ENCODE measurements around the gene ACACB. TPM values are rescaled to one million over a fixed set of nuclear protein-coding genes. Genes with fewer than 3 reads are reported as not detected.

Gene ACACB
- total and polyA plus RNA-seq, 4 experiments from 2014 or later = 0.83 to 47.1 (median 24.4) TPM

DNA sequence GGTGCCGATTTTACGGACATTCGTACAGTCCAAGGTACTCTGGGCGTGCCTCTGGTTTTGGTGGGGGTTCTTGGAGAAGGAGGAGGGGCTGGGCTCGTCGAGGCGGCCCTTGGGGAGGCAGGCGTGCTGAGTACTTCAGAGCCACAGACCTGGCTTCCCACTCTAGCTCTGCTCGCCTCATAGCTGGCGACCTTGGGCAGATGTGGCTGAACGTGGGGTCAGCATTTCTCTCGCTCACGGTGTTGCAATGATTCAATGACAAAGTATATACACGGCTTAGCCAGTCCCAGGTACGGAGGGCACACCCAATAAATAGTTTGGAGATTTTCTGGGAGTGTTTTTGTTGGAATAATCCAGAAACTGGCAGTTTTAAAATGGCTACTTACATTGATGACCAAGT lies 117.6 kb downstream of the ACACB start:
- Histone ChIP-seq H3K4me1 (ENCODE audit: insufficient read depth, low read length) (no peaks in the 10 kb centered on the region), H3K27ac (ENCODE audit: low read depth, low read length) (no peak overlapping the region), H3K9me3 (ENCODE audit: control insufficient read depth in 1 of 2, low read length in 2 of 2) (no peaks in the 10 kb centered on the region), H3K4me3 (ENCODE audit: low read length in 2 of 2) (no peak overlapping the region), H3K27me3 (ENCODE audit: insufficient read depth, low read length) (no peaks in the 10 kb centered on the region), H3K36me3 (ENCODE audit: insufficient read depth, low read length) (no peaks in the 10 kb centered on the region)
- ChIA-PET CTCF (ENCODE audit: partially characterized antibody) (no interaction called here), POLR2A (ENCODE audit: partially characterized antibody) (no interaction called here)
- DNase-seq = no peak
- Mint-ChIP-seq H3K4me3 (no peak overlapping the region), H3K4me1 (no peaks in the 10 kb centered on the region), H3K27me3 (no peaks in the 10 kb centered on the region), H3K9me3 (no peaks in the 10 kb centered on the region), H3K36me3 (peaks cover 30 to 40% of the 10 kb centered on the region in 2 donors), H3K27ac (no peak overlapping the region)
- intact Hi-C loops (cut with micrococcal nuclease) = no loop called here

- Mint-ChIP-seq H3K36me3 (peaks cover 34 to 41% of the 10 kb centered on the region in 2 donors), H3K27ac (peak overlapping the region in 1 of 7 donors; percentile 57), H3K4me3 (no peak overlapping the region), H3K4me1 (no peaks in the 10 kb centered on the region), H3K9me3 (no peaks in the 10 kb centered on the region), H3K27me3 (no peaks in the 10 kb centered on the region)
- H3K4me1 ChIP-seq (ENCODE audit: insufficient read depth, low read length) = no peaks in the 10 kb centered on the region
- no peak overlapping the region for H3K4me3 ChIP-seq (ENCODE audit: low read length in 2 of 2)
- no peaks in the 10 kb centered on the region for H3K9me3 ChIP-seq (ENCODE audit: control insufficient read depth in 1 of 2, low read length in 2 of 2)
- no peak overlapping the region for H3K27ac ChIP-seq (ENCODE audit: low read depth, low read length)
- peaks cover 5% of the 10 kb centered on the region for H3K36me3 ChIP-seq (ENCODE audit: insufficient read depth, low read length)
- no peak for DNase-seq
- H3K27me3 ChIP-seq (ENCODE audit: insufficient read depth, low read length) = no peaks in the 10 kb centered on the region
- ChIA-PET POLR2A (ENCODE audit: partially characterized antibody) (no interaction called here), CTCF (ENCODE audit: partially characterized antibody) (interaction anchor here (0.9 kb wide), 1 partner anchor 192 kb away, joined by 3 read pairs; no protein-coding TSS in a partner anchor)
- intact Hi-C loops (cut with micrococcal nuclease) = no loop called here
Measured at GRCh38 chr12:109236257-109236656, 119.9 kb downstream of the ACACB start.

GRCh38 chr12:109239179-109239578 lies 122.8 kb downstream of the ACACB start:
- intact Hi-C loops (cut with micrococcal nuclease) = no loop called here
- no peak for DNase-seq
- H3K4me3 ChIP-seq (ENCODE audit: low read length in 2 of 2) = no peak overlapping the region
- no peak overlapping the region for H3K27ac ChIP-seq (ENCODE audit: low read depth, low read length)
- no peaks in the 10 kb centered on the region for H3K9me3 Mint-ChIP-seq
- H3K4me1 ChIP-seq (ENCODE audit: insufficient read depth, low read length) = no peaks in the 10 kb centered on the region
- no peaks in the 10 kb centered on the region for H3K27me3 Mint-ChIP-seq
- peak overlapping the region in 1 of 7 donors; percentile 72 for H3K27ac Mint-ChIP-seq
- H3K4me3 Mint-ChIP-seq = no peak overlapping the region
- no peaks in the 10 kb centered on the region for H3K4me1 Mint-ChIP-seq
- H3K27me3 ChIP-seq (ENCODE audit: insufficient read depth, low read length) = no peaks in the 10 kb centered on the region
- ChIA-PET POLR2A (ENCODE audit: partially characterized antibody) (no interaction called here), CTCF (ENCODE audit: partially characterized antibody) (no interaction called here)
- H3K36me3 Mint-ChIP-seq = peaks cover 32 to 61% of the 10 kb centered on the region in 2 donors
- H3K9me3 ChIP-seq (ENCODE audit: control insufficient read depth in 1 of 2, low read length in 2 of 2) = no peaks in the 10 kb centered on the region
- H3K36me3 ChIP-seq (ENCODE audit: insufficient read depth, low read length) = peaks cover 5% of the 10 kb centered on the region

DNA sequence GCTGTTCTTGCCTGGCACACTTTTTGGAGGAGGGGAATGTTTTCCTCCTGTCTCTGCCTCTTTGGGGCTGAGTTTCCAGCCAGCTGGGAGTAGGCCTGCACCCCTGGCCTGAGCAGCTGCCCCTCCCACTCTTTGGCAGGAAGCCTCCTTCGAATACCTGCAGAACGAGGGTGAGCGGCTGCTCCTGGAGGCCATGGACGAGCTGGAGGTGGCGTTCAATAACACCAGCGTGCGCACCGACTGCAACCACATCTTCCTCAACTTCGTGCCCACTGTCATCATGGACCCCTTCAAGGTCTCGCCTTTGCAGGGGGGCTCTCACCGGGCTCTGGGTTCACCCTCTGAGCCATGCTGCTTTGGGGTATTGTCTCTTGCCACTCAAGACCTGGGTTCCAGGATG lies 123.3 kb downstream of the ACACB start:
- ChIA-PET CTCF (ENCODE audit: partially characterized antibody) (no interaction called here), POLR2A (ENCODE audit: partially characterized antibody) (no interaction called here)
- Mint-ChIP-seq H3K4me1 (no peaks in the 10 kb centered on the region), H3K4me3 (no peak overlapping the region), H3K27ac (no peak overlapping the region), H3K9me3 (no peaks in the 10 kb centered on the region), H3K36me3 (peaks cover 32 to 63% of the 10 kb centered on the region in 2 donors), H3K27me3 (no peaks in the 10 kb centered on the region)
- H3K27me3 ChIP-seq (ENCODE audit: insufficient read depth, low read length) = no peaks in the 10 kb centered on the region
- no peak overlapping the region for H3K4me3 ChIP-seq (ENCODE audit: low read length in 2 of 2)
- no peak overlapping the region for H3K27ac ChIP-seq (ENCODE audit: low read depth, low read length)
- no peak for DNase-seq
- intact Hi-C loops (cut with micrococcal nuclease) = no loop called here
- H3K4me1 ChIP-seq (ENCODE audit: insufficient read depth, low read length) = no peaks in the 10 kb centered on the region
- peaks cover 5% of the 10 kb centered on the region for H3K36me3 ChIP-seq (ENCODE audit: insufficient read depth, low read length)
- no peaks in the 10 kb centered on the region for H3K9me3 ChIP-seq (ENCODE audit: control insufficient read depth in 1 of 2, low read length in 2 of 2)

GRCh38 chr12:109240365-109240764 lies 124.0 kb downstream of the ACACB start:
- Histone ChIP-seq H3K9me3 (ENCODE audit: control insufficient read depth in 1 of 2, low read length in 2 of 2) (no peaks in the 10 kb centered on the region), H3K27ac (ENCODE audit: low read depth, low read length) (no peak overlapping the region), H3K4me3 (ENCODE audit: low read length in 2 of 2) (no peak overlapping the region), H3K4me1 (ENCODE audit: insufficient read depth, low read length) (no peaks in the 10 kb centered on the region), H3K36me3 (ENCODE audit: insufficient read depth, low read length) (peaks cover 5% of the 10 kb centered on the region), H3K27me3 (ENCODE audit: insufficient read depth, low read length) (no peaks in the 10 kb centered on the region)
- intact Hi-C loops (cut with micrococcal nuclease) = no loop called here
- H3K36me3 Mint-ChIP-seq = peaks cover 37 to 63% of the 10 kb centered on the region in 2 donors
- H3K4me3 Mint-ChIP-seq = no peak overlapping the region
- CTCF ChIA-PET (ENCODE audit: partially characterized antibody) = no interaction called here
- POLR2A ChIA-PET (ENCODE audit: partially characterized antibody) = no interaction called here
- no peaks in the 10 kb centered on the region for H3K9me3 Mint-ChIP-seq
- H3K27me3 Mint-ChIP-seq = no peaks in the 10 kb centered on the region
- no peaks in the 10 kb centered on the region for H3K4me1 Mint-ChIP-seq
- no peak for DNase-seq
- H3K27ac Mint-ChIP-seq = no peak overlapping the region

DNA sequence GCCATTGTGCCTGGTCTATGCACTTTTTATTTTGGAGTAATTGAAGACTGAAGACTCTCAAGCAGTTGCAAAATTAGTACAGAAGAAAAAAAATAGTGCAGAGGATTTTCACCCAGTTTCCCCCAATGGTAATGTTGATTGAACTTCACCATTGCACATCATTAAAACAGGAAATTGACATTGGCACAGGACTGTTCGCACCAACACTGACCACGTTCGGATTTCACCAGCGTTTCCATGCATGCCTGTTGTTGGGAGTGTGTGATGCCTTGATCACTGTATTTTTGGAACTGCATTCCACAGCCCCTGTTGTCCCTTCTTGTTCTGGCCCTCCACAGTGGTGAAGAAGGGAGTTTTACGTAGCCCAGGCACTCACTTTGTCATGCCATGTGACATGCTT lies 125.5 kb downstream of the ACACB start:
- intact Hi-C loops (cut with micrococcal nuclease) = no loop called here

GRCh38 chr12:109244073-109244472 lies 127.7 kb downstream of the ACACB start:
- H3K9me3 ChIP-seq (ENCODE audit: control insufficient read depth in 1 of 2, low read length in 2 of 2) = no peaks in the 10 kb centered on the region
- Mint-ChIP-seq H3K36me3 (peaks cover 29 to 68% of the 10 kb centered on the region in 2 donors), H3K9me3 (no peaks in the 10 kb centered on the region), H3K4me3 (no peak overlapping the region), H3K27ac (no peak overlapping the region), H3K27me3 (no peaks in the 10 kb centered on the region), H3K4me1 (no peaks in the 10 kb centered on the region)
- peaks cover 10% of the 10 kb centered on the region for H3K36me3 ChIP-seq (ENCODE audit: insufficient read depth, low read length)
- H3K27me3 ChIP-seq (ENCODE audit: insufficient read depth, low read length) = no peaks in the 10 kb centered on the region
- H3K4me1 ChIP-seq (ENCODE audit: insufficient read depth, low read length) = no peaks in the 10 kb centered on the region
- H3K27ac ChIP-seq (ENCODE audit: low read depth, low read length) = no peak overlapping the region
- ChIA-PET CTCF (ENCODE audit: partially characterized antibody) (no interaction called here), POLR2A (ENCODE audit: partially characterized antibody) (no interaction called here)
- DNase-seq = no peak
- no peak overlapping the region for H3K4me3 ChIP-seq (ENCODE audit: low read length in 2 of 2)
- intact Hi-C loops (cut with micrococcal nuclease) = no loop called here

More for the DNA sequence above, 125.5 kb downstream of the ACACB start:
- Histone ChIP-seq H3K4me3 (ENCODE audit: low read length in 2 of 2) (no peak overlapping the region), H3K36me3 (ENCODE audit: insufficient read depth, low read length) (peaks cover 10% of the 10 kb centered on the region), H3K9me3 (ENCODE audit: control insufficient read depth in 1 of 2, low read length in 2 of 2) (no peaks in the 10 kb centered on the region), H3K27ac (ENCODE audit: low read depth, low read length) (no peak overlapping the region), H3K27me3 (ENCODE audit: insufficient read depth, low read length) (no peaks in the 10 kb centered on the region), H3K4me1 (ENCODE audit: insufficient read depth, low read length) (no peaks in the 10 kb centered on the region)
- Mint-ChIP-seq H3K9me3 (no peaks in the 10 kb centered on the region), H3K4me3 (no peak overlapping the region), H3K27ac (peak overlapping the region in 1 of 7 donors; percentile 10), H3K4me1 (no peaks in the 10 kb centered on the region), H3K27me3 (no peaks in the 10 kb centered on the region), H3K36me3 (peaks cover 34 to 66% of the 10 kb centered on the region in 2 donors)
- no peak for DNase-seq
- POLR2A ChIA-PET (ENCODE audit: partially characterized antibody) = no interaction called here
- CTCF ChIA-PET (ENCODE audit: partially characterized antibody) = no interaction called here

GRCh38 chr12:109246221-109246620 lies 129.8 kb downstream of the ACACB start:
- no peaks in the 10 kb centered on the region for H3K27me3 Mint-ChIP-seq
- Histone ChIP-seq H3K36me3 (ENCODE audit: insufficient read depth, low read length) (peaks cover 4% of the 10 kb centered on the region), H3K27ac (ENCODE audit: low read depth, low read length) (no peak overlapping the region), H3K9me3 (ENCODE audit: control insufficient read depth in 1 of 2, low read length in 2 of 2) (no peaks in the 10 kb centered on the region), H3K4me1 (ENCODE audit: insufficient read depth, low read length) (no peaks in the 10 kb centered on the region), H3K27me3 (ENCODE audit: insufficient read depth, low read length) (no peaks in the 10 kb centered on the region), H3K4me3 (ENCODE audit: low read length in 2 of 2) (no peak overlapping the region)
- peaks cover 32 to 59% of the 10 kb centered on the region in 2 donors for H3K36me3 Mint-ChIP-seq
- DNase-seq = no peak
- no peak overlapping the region for H3K27ac Mint-ChIP-seq
- no peaks in the 10 kb centered on the region for H3K4me1 Mint-ChIP-seq
- POLR2A ChIA-PET (ENCODE audit: partially characterized antibody) = no interaction called here
- intact Hi-C loops (cut with micrococcal nuclease) = no loop called here
- H3K9me3 Mint-ChIP-seq = peaks cover 0 to 2% (median 0%) of the 10 kb centered on the region in 8 donors
- no peak overlapping the region for H3K4me3 Mint-ChIP-seq
- CTCF ChIA-PET (ENCODE audit: partially characterized antibody) = no interaction called here
